Stomach (tissue), 9 donors: ENCODE data around the gene TMEM164. TPM values are rescaled to one million over a fixed set of nuclear protein-coding genes. Genes with fewer than 3 reads are reported as not detected.

Experiments
- DNase-seq, 2 donors: peaks; one replicate each; pipeline versions ENCODE4 v3.0.0 to v3.0.0-alpha.2; 2013 to 2019
- H3K27ac ChIP-seq, 5 donors: fragments of 200-600 bp in 4 of 5; sonication (generic) in 4 of 5; one replicate each; pipeline ENCODE4 v1.5.1; 2013 to 2019; ENCODE audit warnings: mild to moderate bottlenecking in 1 of 5, moderate library complexity in 1 of 5
- H3K27me3 ChIP-seq, 3 donors: fragments of 200-600 bp; sonication (generic); one replicate each; pipeline ENCODE4 v1.5.1; 2017 to 2019; ENCODE audit warnings: mixed run types in 1 of 3
- H3K36me3 ChIP-seq, 4 donors: fragments of 200-600 bp; sonication (generic); 1 replicate in 3 of 4; 2 replicates in 1 of 4; pipeline ENCODE4 v1.5.1; 2016 to 2019
- H3K4me1 ChIP-seq, 4 donors: fragments of 200-600 bp; sonication (generic); one replicate each; pipeline ENCODE4 v1.5.1; 2016 to 2019
- H3K4me3 ChIP-seq, 4 donors: fragments of 200-600 bp; sonication (generic) in 3 of 4; one replicate each; pipeline ENCODE4 v1.5.1; 2016 to 2019; ENCODE audit warnings: mild to moderate bottlenecking in 1 of 4
- H3K9me3 ChIP-seq, 4 donors: fragments of 200-600 bp; sonication (generic); one replicate each; pipeline ENCODE4 v1.5.1; 2016 to 2019
- EP300 ChIP-seq: sonication (generic); formaldehyde crosslinking; IDR thresholded peaks from one replicate; pipeline ENCODE4 v1.6.1; 2017; ENCODE audit warnings: antibody characterized with exemption
- POLR2A ChIP-seq, 4 donors: fragments of 450-650 bp; IDR thresholded peaks; one replicate each; pipeline ENCODE4 v1.6.1; 2016; ENCODE audit warnings: antibody characterized with exemption in 4 of 4, control low read depth in 2 of 4, mild to moderate bottlenecking in 1 of 4, moderate library complexity in 1 of 4
- POLR2AphosphoS5 ChIP-seq, 3 donors: sonication (generic); formaldehyde crosslinking; IDR thresholded peaks; one replicate each; pipeline ENCODE4 v1.6.1; 2016; ENCODE audit warnings: antibody characterized with exemption in 3 of 3
- WGBS, 5 donors: extraction: QIAGEN DNeasy Blood & Tissue Kit in 3 of 5; methylation state at CpG; one replicate each; pipeline versions ENCODE4 v1.1.5 to v1.1.7; 2013 to 2018; 5-methylcytosine and 5-hydroxymethylcytosine counted together
- intact Hi-C: fragments of 100-400 bp; cut with DNase I; formaldehyde crosslinking; loops from one replicate; pipeline ENCODE4 v1.15.1; 2023; ENCODE audit warnings: low total_unique reads
- polyA plus RNA-seq, 3 donors: library from polyadenylated mRNA; stranded (reverse); fragments of 200-250 nt; gene quantifications; one replicate each; pipeline ENCODE4 v1.2.3, GENCODE V29; 2013
- total RNA-seq, 5 donors: library from RNA; depleted of rRNA; stranded (reverse); fragments of >200 nt; gene quantifications; one replicate each; pipeline versions ENCODE4 v1.1.0 to v1.2.3, GENCODE V29; 2014 to 2016
- TF ChIP-seq, protein P1 (sequence below), 7 experiments: fragments of 450-650 bp in 4 of 7; fragments of 200-600 bp in 3 of 7; sonication (generic) in 3 of 7; IDR thresholded peaks; one replicate each; pipeline ENCODE4 v1.5.1; 2016 to 2019; ENCODE audit warnings: antibody characterized with exemption in 7 of 7, control low read depth in 2 of 7, mild to moderate bottlenecking in 1 of 7
- donor health status: healthy with polysubstance abuse.
- donor health status: Bipolar disorder and iron deficiency.
- donor health status: healthy.

The TMEM164 gene
- total and polyA plus RNA-seq, 8 donors = 4.9 to 29.7 (median 11.6) TPM

DNA sequence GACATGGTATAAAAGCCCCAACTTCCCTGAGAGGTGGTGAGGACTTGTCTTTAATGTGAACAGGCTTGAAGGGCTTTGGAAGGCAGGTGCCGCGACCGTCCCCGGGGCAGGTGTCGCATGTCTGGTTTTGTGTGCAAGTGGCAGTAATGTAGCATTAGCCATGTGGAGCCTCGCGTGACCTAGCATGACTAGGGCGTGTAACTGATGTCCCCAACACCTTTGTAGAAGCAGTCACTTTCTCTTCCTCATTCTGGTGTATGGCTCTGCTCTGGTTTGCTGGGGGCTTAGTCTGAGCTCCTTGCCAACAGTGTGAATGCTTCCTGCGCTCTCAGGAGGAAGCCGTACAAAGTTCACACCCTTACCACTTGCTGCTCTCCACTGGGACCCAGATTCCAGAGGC lies 169.3 kb downstream of the TMEM164 start:
- H3K9me3 ChIP-seq = no peaks in the 10 kb centered on the region
- no peak for DNase-seq
- TF ChIP-seq EP300 (no peak), POLR2A (IDR thresholded peaks at IDR 0.05) (no peak), POLR2AphosphoS5 (IDR thresholded peaks at IDR 0.05) (no peak)
- TF ChIP-seq, protein P1, sequence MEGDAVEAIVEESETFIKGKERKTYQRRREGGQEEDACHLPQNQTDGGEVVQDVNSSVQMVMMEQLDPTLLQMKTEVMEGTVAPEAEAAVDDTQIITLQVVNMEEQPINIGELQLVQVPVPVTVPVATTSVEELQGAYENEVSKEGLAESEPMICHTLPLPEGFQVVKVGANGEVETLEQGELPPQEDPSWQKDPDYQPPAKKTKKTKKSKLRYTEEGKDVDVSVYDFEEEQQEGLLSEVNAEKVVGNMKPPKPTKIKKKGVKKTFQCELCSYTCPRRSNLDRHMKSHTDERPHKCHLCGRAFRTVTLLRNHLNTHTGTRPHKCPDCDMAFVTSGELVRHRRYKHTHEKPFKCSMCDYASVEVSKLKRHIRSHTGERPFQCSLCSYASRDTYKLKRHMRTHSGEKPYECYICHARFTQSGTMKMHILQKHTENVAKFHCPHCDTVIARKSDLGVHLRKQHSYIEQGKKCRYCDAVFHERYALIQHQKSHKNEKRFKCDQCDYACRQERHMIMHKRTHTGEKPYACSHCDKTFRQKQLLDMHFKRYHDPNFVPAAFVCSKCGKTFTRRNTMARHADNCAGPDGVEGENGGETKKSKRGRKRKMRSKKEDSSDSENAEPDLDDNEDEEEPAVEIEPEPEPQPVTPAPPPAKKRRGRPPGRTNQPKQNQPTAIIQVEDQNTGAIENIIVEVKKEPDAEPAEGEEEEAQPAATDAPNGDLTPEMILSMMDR (IDR thresholded peaks at IDR 0.05) = no peak
- intact Hi-C loops = no loop called here
- WGBS, 5 donors = 80 to 97% (median 96%) methylated on average over 1 to 10 of the region's 10 CpGs
- H3K4me1 ChIP-seq = peaks cover 0 to 6% (median 0%) of the 10 kb centered on the region in 4 donors
- no peak overlapping the region for H3K4me3 ChIP-seq
- peak overlapping the region in 1 of 5 donors; percentile 23 for H3K27ac ChIP-seq
- H3K36me3 ChIP-seq = peaks cover 0 to 10% (median 0%) of the 10 kb centered on the region in 4 donors
- H3K27me3 ChIP-seq = peaks cover 0 to 4% (median 0%) of the 10 kb centered on the region in 3 donors

DNA sequence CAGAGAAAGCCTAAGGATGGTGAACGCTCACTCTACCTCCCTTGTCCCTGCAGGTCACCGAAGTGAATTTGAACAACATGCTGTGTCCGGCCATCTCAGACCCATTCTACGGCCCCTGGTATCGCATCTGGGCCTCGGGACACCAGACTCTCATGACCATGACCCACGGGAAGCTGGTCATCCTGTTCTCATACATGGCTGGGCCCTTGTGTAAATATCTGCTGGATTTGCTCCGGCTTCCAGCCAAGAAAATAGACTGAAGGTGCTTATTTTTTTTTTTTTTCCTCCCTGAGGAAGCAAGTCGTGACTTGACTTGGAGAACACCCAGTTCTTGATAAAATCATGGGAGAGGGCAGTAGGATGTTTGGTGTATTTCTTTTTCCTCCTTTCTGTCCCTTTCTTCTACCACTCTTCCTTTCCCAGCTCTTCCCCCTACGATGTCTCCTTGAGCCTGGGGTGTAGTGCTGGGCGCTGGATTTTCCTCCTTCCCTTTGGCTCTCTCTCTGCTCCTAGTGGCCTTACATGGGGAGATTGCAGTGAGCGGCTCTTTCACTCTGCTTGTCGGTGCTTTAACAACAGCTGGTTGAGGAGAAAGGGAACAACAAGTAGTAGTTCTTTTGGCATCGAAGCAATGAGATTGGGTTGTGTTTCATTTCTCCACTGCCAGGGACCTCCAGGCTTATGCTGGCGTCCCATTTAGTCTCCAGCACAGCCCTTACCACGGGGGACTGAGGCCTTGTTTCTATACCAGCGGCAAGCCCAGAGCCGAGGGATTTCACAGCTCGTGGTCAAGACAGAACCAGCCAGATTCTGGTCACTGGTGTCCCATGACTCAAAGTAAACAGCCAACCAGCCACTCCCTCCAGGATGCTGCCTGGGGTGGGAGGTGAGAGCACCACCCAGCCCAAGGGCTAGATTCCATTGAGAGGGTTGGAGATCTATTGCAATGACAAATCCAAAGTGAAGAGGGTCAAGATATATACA lies 170.6 kb downstream of the TMEM164 start:
- H3K9me3 ChIP-seq = no peaks in the 10 kb centered on the region
- peaks cover 0 to 10% (median 0%) of the 10 kb centered on the region in 4 donors for H3K36me3 ChIP-seq
- peak in 1 of 2 donors; percentile 56 for DNase-seq
- intact Hi-C loops = no loop called here
- H3K27me3 ChIP-seq = no peaks in the 10 kb centered on the region
- TF ChIP-seq, protein P1 (IDR thresholded peaks at IDR 0.05) = no peak
- TF ChIP-seq POLR2A (IDR thresholded peaks at IDR 0.05) (no peak), POLR2AphosphoS5 (IDR thresholded peaks at IDR 0.05) (no peak), EP300 (no peak)
- peaks cover 0 to 6% (median 0%) of the 10 kb centered on the region in 4 donors for H3K4me1 ChIP-seq
- H3K27ac ChIP-seq = peak overlapping the region; percentile 21 to 68 (median 30)
- no peak overlapping the region for H3K4me3 ChIP-seq
- WGBS, 5 donors = 42 to 63% (median 55%) methylated on average over 14 to 19 of the region's 19 CpGs

GRCh38 chrX:110175146-110175545 lies 172.2 kb downstream of the TMEM164 start:
- no peak for DNase-seq
- Histone ChIP-seq H3K9me3 (no peaks in the 10 kb centered on the region), H3K36me3 (peaks cover 0 to 10% (median 0%) of the 10 kb centered on the region in 4 donors), H3K4me3 (no peak overlapping the region), H3K27me3 (no peaks in the 10 kb centered on the region), H3K27ac (no peak overlapping the region), H3K4me1 (peaks cover 0 to 9% (median 0%) of the 10 kb centered on the region in 4 donors)
- WGBS, 5 donors = 62 to 82% (median 80%) methylated on average over 4 of the region's 4 CpGs
- intact Hi-C loops = no loop called here
- no peak for TF ChIP-seq EP300
- TF ChIP-seq POLR2A (IDR thresholded peaks at IDR 0.05) = no peak
- TF ChIP-seq, protein P1 (IDR thresholded peaks at IDR 0.05) = no peak
- no peak for TF ChIP-seq POLR2AphosphoS5 (IDR thresholded peaks at IDR 0.05)

GRCh38 chrX:110175696-110176095 lies 172.8 kb downstream of the TMEM164 start:
- H3K27me3 ChIP-seq = no peaks in the 10 kb centered on the region
- peaks cover 0 to 14% (median under 1%) of the 10 kb centered on the region in 4 donors for H3K4me1 ChIP-seq
- DNase-seq = no peak
- TF ChIP-seq POLR2AphosphoS5 (IDR thresholded peaks at IDR 0.05) = no peak
- TF ChIP-seq EP300 = no peak
- H3K27ac ChIP-seq = no peak overlapping the region
- 65 to 89% (median 74%) methylated on average over 3 of the region's 3 CpGs; no CpG with 5 or more reads in 1 of the 5 donors for WGBS, 5 donors
- intact Hi-C loops = no loop called here
- no peak overlapping the region for H3K4me3 ChIP-seq
- H3K36me3 ChIP-seq = peaks cover 0 to 10% (median 0%) of the 10 kb centered on the region in 4 donors
- H3K9me3 ChIP-seq = no peaks in the 10 kb centered on the region
